DMS114 treated with DMSO at 0.1 percent for 48 hours (cell line): Measurements from ENCODE around the gene MAP2K5.

Experiments used
- DNase-seq: peaks from one replicate; lab custom pipeline; 2025; ENCODE audit not compliant: unreplicated experiment; lab: John Stamatoyannopoulos, UW

MAP2K5 gene

DNA sequence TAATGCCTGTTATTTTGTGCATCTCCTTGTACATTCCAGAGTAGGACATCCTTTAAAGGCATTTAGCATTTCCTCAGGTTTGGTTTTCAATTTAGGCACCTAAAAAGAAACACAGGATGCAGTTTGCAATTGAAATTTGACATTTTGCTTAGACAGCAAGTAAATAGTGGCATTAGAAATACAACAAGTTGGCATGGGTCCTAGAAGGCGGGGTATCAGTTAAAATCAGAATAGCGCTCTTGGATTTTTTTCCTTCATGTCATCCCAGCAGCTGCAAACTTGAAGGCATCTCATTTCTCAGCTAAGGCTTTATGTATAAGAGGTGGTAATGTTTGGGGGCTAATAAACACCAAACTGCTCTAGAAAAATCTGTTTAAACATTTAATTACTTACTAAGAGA is 235.3 kb downstream of the MAP2K5 start:
- no peak for DNase-seq

DNA sequence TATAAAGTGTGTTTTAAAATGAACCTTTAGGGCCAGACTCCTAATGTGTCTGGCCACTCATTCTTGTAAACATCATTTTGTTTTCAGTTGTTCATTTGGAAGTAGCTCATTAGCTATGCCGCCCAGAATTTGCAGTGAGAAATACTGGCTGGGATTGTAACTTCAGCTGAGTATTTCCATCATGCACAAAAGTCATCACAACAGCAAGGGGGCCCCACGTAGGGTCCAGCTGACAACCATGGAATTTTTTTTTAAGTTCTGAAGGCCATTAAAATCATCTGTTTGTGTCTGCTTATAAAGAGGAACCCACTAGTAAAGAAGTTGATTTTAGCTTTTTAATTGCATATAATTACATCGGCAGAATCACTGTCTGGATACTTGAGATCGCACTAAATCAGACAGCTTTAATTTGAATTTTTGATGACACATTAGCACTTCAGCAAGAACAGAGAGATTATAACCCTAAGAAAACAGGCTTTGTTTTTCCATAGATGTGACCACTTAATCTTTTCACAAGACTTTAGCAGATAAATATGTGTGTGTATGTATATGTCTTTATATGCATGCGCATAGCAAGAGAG is 236.6 kb downstream of the MAP2K5 start:
- no peak for DNase-seq

DNA sequence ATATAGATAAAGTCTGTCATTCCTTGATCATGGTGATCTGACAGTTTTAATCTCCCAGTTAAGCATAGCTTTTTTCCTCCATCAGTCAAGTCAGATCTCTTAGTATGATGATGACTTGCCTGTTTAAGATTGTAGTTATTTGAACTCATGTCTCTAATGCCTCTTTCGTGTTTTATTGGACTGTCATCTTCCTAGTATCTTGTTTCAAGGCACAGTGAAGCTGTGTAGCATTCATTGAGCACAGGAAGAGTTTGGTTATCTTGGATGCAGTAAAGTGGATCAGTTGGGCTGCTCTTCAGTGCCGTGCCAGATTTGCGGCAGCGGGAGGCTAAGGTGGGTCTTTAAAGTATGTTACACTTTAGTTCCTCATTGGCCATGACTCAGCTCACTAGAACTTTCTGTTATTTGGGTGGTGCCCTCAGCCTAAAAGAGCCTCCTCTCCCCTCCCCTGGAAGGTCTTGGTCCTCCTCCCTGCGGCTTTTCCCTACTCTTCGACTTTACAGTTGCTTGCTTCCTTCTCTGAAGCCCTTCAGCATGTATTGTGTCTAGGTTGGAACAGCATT is 237.1 kb downstream of the MAP2K5 start:
- no peak for DNase-seq

- DNase-seq, result no peak
Measured at GRCh38 chr15:67781061-67781460, 238.6 kb downstream of the MAP2K5 start.

GRCh38 chr15:67781907-67782690 is 239.6 kb downstream of the MAP2K5 start:
- no peak for DNase-seq

DNA sequence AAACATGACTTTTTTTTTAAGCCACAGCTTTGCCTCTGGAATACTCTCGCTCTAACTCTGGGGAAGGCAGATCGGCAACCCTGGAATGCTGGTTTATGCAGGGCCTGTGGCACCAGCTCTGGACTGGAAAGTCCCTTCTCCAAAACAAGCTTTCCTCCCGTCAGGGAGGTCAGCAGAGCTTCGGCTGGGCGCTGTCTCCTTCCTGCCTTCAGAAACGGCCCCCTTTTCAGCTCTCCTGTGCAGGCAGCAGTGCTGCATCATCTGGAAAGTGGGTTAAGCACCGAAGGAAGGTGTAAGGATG is 240.1 kb downstream of the MAP2K5 start:
- DNase-seq, result no peak

- no peak for DNase-seq
Measured at GRCh38 chr15:67783303-67783702, 240.8 kb downstream of the MAP2K5 start.

DNA sequence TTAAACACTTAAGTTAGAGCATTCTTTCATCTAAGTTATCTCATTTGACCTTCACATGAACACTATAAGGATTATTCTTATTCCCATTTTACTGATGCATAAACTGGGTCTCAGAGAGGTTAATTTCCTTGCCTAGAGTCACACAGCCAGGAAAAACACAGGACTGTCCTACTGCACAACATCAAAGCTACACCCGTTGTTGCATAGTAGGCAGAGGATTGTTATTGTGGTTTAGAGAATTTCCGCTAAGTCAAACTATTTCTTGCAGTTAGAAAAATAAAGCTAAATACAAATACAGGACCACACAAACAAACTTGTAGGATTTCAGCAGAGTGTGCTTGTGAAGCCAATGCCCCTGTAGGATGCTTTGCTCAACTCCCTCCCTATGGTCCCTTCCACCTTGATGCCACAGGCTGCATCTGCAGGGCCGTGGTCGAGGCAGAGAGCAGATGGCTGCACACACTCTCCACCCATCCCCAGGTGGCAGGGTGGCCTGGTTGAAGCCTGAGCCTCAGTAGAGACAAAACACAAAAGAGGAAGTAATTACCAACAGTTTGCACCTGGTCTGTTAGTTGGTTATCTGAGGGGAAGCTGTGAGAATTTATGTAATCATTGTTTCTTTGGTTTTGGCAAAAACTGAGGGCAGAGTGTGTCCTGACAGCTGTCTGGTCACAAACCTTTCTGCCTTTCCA is 241.7 kb downstream of the MAP2K5 start:
- DNase-seq, result no peak

DNA sequence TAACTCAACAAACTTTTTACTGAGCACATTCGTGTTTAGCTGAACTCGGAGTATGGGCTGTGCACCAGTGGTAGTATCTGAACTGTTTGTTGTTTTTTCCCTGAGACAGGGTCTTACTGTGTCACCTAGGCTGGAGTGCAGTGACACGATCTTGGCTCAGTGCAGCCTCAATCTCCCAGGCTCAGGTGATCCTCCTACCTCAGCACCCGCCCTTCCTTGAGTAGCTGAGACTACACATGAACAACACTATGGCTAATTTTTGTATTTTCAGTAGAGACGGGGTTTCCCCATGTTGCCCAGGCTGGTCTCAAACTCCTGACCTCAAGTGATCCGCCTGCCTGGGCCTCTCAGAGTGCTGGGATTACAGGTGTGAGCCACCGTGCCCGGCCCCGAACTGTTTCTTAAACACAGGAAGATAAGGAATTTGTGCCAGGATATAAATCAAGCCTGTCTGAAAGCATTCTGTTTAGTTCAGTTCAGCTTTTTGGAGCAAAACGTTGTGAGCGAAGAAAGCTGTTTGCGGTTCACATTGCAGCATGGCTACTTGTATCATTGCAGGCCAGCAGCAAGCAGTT is 242.4 kb downstream of the MAP2K5 start:
- no peak for DNase-seq

GRCh38 chr15:67785431-67785830 is 242.9 kb downstream of the MAP2K5 start:
- no peak for DNase-seq

GRCh38 chr15:67786646-67787045 is 244.1 kb downstream of the MAP2K5 start:
- DNase-seq, result no peak

GRCh38 chr15:67788986-67789385 is 246.5 kb downstream of the MAP2K5 start:
- DNase-seq, result no peak

GRCh38 chr15:67790610-67791319 is 248.3 kb downstream of the MAP2K5 start:
- no peak for DNase-seq

DNA sequence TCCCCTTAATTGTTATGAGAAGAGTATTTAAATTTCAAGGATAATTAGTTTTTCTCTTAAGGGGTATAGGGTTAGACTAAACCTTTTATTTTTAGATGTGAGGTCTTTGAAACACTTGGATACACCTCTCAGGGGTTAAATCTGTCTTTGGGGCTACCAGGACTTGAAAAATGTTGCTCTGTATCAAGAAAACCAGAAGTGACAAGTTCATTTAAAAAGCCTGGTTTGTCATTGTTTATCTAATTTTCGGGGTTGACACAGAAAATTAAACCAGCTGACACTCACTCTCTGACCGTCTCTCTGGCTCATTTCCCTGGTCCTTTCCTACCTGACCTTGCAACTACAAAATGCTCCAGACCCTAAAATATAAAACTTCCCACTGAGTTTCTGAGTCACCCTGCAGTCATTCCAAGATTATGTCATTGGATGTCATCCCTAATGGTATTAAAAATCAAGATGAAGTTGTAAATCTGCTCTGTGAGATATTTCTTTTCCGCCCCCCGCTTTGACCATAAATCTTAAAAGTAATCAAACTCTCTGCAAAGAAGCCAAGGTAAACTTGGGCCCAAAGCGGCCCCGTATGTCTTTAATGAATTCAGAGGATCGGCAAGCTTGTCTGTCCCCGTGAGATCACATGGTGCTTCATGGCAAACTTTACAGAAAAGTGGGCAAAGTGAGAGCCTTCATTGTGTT is 249.9 kb downstream of the MAP2K5 start:
- DNase-seq, result no peak

DNA sequence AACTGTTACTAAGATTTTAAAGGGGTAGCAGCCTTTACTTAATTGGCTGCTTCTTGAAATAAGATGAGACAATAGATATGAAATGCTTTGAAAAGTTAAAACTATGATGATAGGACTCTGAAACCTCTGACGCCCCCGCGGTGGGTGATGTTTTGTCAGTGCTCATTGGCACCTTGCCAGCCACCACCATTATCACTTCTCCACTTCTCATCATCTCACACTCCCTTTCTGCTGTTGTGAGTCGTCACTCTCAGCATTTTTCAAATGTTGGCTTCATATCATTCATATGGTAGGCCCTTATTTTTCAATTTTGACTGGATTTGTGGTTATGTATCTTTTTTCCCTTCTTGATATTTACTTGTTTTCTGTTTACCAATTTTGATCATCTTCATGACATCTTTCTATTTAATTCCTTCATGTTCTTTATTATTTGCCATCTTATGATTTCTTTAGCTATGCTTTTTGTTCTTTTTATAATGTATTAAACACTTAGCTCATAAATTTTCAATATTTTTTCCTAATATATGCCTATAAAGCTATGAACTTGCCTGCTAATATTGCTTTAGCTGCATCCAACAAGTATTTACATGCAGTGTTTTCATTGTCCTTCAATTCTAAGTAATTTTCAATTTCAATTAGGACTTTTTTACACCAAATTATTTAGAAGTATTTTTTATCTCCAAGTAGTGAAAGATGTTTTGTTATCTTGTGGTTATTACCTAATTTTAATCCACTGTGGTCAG is 252.5 kb downstream of the MAP2K5 start:
- no peak for DNase-seq

DNA sequence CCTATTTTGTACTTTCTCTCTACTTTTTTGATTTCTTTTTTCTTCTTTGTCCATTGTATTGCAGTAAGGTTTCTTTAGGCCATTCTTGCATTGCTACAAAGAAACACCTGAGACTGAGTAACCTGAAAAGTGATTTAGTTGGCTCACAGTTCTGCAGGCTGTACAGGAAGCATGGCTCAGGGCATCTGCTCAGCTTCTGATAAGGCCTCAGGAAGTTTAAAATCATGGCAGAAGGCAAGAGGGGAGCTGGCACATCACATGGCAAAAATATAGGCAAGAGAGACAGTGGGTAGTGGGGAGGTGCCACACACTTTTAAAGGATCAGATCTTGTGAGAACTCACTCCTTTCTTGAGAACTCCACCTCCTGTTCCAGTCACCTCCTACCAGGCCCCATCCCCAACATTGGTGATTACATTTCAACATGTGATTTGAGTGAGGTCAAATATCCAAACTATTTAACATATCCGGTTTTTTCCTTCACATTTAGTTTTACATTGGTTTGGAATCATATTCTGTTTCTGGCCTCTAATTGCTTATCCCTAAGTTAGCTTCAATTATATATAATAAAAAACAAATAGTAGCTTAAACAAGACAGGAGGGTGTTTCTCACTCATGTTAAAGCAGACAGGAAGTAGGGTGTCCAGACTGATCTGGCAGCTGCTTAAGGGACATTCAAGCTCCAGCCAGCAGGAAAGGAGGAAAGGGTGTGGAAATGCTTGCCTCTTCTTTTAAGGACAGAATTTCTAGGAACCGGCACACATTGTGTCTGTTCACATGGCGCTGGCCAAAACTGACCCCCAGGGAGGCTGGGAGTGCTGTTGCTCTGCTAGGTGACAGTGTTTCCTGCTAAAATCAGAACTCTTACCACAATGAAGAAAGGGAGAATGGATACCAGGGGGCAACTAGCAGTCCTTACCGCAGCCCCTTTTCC is 254.0 kb downstream of the MAP2K5 start:
- DNase-seq, result no peak

- DNase-seq, result no peak
Measured at GRCh38 chr15:67799801-67800205, 257.3 kb downstream of the MAP2K5 start.

DNA sequence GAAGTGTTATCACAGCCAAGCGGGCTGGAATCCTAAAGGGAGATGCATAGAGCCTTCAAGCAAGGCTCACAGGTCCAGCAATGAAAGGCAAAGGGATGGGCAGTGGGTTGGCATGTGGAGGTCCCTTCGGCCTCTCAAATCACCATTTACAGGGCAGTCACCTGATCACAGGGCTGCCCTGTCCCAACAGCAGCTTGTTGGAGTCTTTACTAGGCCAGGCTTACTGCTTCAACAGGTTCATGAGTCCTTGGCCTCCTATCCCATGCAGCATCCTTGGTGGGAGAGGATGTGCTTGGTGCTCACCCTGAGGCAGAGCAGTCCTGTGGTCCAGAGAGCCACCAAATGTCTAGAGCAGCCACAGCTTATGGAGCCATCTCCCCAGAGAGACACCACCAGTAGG is 258.6 kb downstream of the MAP2K5 start:
- DNase-seq, result no peak
